Activated T-cell treated with anti-CD3 and anti-CD28 coated beads, Interleukin-2, amount 50 U/mL, for 4 hours (primary cell): ENCODE measurements around the gene MORN5. TPM values are rescaled to one million over a fixed set of nuclear protein-coding genes. Genes with fewer than 3 reads are reported as not detected.

Experiments
- ATAC-seq, 2 donors: fragments of 200-7000 bp; cut with Tn5 transposase; one replicate each; pipeline ENCODE4 v1.10.0; 2021
- DNase-seq: peaks from one replicate; pipeline ENCODE4 v3.0.0-alpha.2; 2020
- H3K27me3 Mint-ChIP-seq: one replicate; pipeline ENCODE4 v1.8.0; 2021; ENCODE audit warnings: low read depth, mixed read lengths
- H3K36me3 Mint-ChIP-seq: one replicate; pipeline ENCODE4 v1.8.0; 2022; ENCODE audit warnings: mixed read lengths; ENCODE audit not compliant: insufficient read depth
- H3K4me1 Mint-ChIP-seq: one replicate; pipeline ENCODE4 v1.8.0; 2021; ENCODE audit warnings: low read depth, mixed read lengths
- H3K4me3 Mint-ChIP-seq: one replicate; pipeline ENCODE4 v1.8.0; 2021; ENCODE audit warnings: mild to moderate bottlenecking, moderate library complexity, mixed read lengths
- H3K9me3 Mint-ChIP-seq: one replicate; pipeline ENCODE4 v1.8.0; 2021; ENCODE audit warnings: mixed read lengths
- total RNA-seq, 3 donors: library from RNA; stranded (reverse); gene quantifications; one replicate each; pipeline ENCODE4 v1.2.1, GENCODE V29; 2021

The MORN5 gene
- total RNA-seq, 3 donors from 2014 or later: not detected

GRCh38 chr9:122144836-122145591 lies 14.7 kb upstream of the MORN5 start:
- H3K27me3 Mint-ChIP-seq: no peaks in the 10 kb centered on the region
- peaks cover 33% of the 10 kb centered on the region for H3K36me3 Mint-ChIP-seq
- no peaks in the 10 kb centered on the region for H3K4me1 Mint-ChIP-seq
- DNase-seq: no peak
- no peak for ATAC-seq
- no peak overlapping the region for H3K4me3 Mint-ChIP-seq
- H3K9me3 Mint-ChIP-seq: no peaks in the 10 kb centered on the region

GRCh38 chr9:122145592-122145863 lies 14.2 kb upstream of the MORN5 start:
- no peak for ATAC-seq
- no peak for DNase-seq
- Mint-ChIP-seq H3K4me1 (no peaks in the 10 kb centered on the region), H3K9me3 (no peaks in the 10 kb centered on the region), H3K27me3 (no peaks in the 10 kb centered on the region), H3K4me3 (no peak overlapping the region), H3K36me3 (peaks cover 33% of the 10 kb centered on the region)

GRCh38 chr9:122151267-122151828 lies 8.4 kb upstream of the MORN5 start:
- Mint-ChIP-seq H3K27me3 (no peaks in the 10 kb centered on the region), H3K36me3 (peaks cover 17% of the 10 kb centered on the region), H3K4me3 (no peak overlapping the region), H3K9me3 (no peaks in the 10 kb centered on the region), H3K4me1 (peaks cover 15% of the 10 kb centered on the region)
- ATAC-seq: no peak
- DNase-seq: no peak

GRCh38 chr9:122155796-122156195 lies 3.9 kb upstream of the MORN5 start:
- DNase-seq: no peak
- H3K4me1 Mint-ChIP-seq: peaks cover 38% of the 10 kb centered on the region
- ATAC-seq: no peak
- no peaks in the 10 kb centered on the region for H3K27me3 Mint-ChIP-seq
- no peak overlapping the region for H3K4me3 Mint-ChIP-seq
- no peaks in the 10 kb centered on the region for H3K9me3 Mint-ChIP-seq
- H3K36me3 Mint-ChIP-seq: peaks cover 11% of the 10 kb centered on the region

GRCh38 chr9:122158202-122158601 lies 1.5 kb upstream of the MORN5 start:
- DNase-seq: no peak

GRCh38 chr9:122159925-122160246 lies 178 bp downstream of the MORN5 start:
- ATAC-seq (no peak), DNase-seq (no peak)
- Mint-ChIP-seq H3K4me1 (peaks cover 29% of the 10 kb centered on the region), H3K27me3 (peaks cover 19% of the 10 kb centered on the region), H3K9me3 (peaks cover 7% of the 10 kb centered on the region), H3K4me3 (peak overlapping the region; percentile 97), H3K36me3 (peaks cover 7% of the 10 kb centered on the region)

More at GRCh38 chr9:122158202-122158601, 1.5 kb upstream of the MORN5 start:
- Mint-ChIP-seq H3K4me3 (peak overlapping the region; percentile 11), H3K4me1 (peaks cover 35% of the 10 kb centered on the region), H3K9me3 (peaks cover 7% of the 10 kb centered on the region), H3K36me3 (peaks cover 7% of the 10 kb centered on the region), H3K27me3 (peaks cover 13% of the 10 kb centered on the region)
- ATAC-seq: no peak

GRCh38 chr9:122162415-122162814 lies 2.7 kb downstream of the MORN5 start:
- Mint-ChIP-seq H3K4me1 (peaks cover 13% of the 10 kb centered on the region), H3K9me3 (peaks cover 7% of the 10 kb centered on the region), H3K36me3 (peaks cover 6% of the 10 kb centered on the region), H3K4me3 (no peak overlapping the region), H3K27me3 (peaks cover 27% of the 10 kb centered on the region)
- ATAC-seq: no peak
- no peak for DNase-seq

- peaks cover 37% of the 10 kb centered on the region for H3K27me3 Mint-ChIP-seq
- H3K4me1 Mint-ChIP-seq: peaks cover 3% of the 10 kb centered on the region
- no peak overlapping the region for H3K4me3 Mint-ChIP-seq
- peaks cover 7% of the 10 kb centered on the region for H3K9me3 Mint-ChIP-seq
- H3K36me3 Mint-ChIP-seq: peaks cover 3% of the 10 kb centered on the region
- no peak for ATAC-seq
- DNase-seq: no peak
These were observed 4.6 kb downstream of the MORN5 start for GRCh38 chr9:122164286-122164685.

GRCh38 chr9:122168356-122168755 lies 8.6 kb downstream of the MORN5 start:
- DNase-seq (no peak), ATAC-seq (no peak)
- no peaks in the 10 kb centered on the region for H3K36me3 Mint-ChIP-seq
- H3K9me3 Mint-ChIP-seq: no peaks in the 10 kb centered on the region
- H3K4me1 Mint-ChIP-seq: no peaks in the 10 kb centered on the region
- H3K4me3 Mint-ChIP-seq: no peak overlapping the region
- peaks cover 35% of the 10 kb centered on the region for H3K27me3 Mint-ChIP-seq

GRCh38 chr9:122172131-122172530 lies 12.4 kb downstream of the MORN5 start:
- ATAC-seq (no peak), DNase-seq (no peak)
- H3K36me3 Mint-ChIP-seq: no peaks in the 10 kb centered on the region
- H3K4me3 Mint-ChIP-seq: no peak overlapping the region
- no peaks in the 10 kb centered on the region for H3K9me3 Mint-ChIP-seq
- peaks cover 39% of the 10 kb centered on the region for H3K27me3 Mint-ChIP-seq
- no peaks in the 10 kb centered on the region for H3K4me1 Mint-ChIP-seq

GRCh38 chr9:122173670-122174069 lies 14.0 kb downstream of the MORN5 start:
- Mint-ChIP-seq H3K4me1 (no peaks in the 10 kb centered on the region), H3K4me3 (no peak overlapping the region), H3K9me3 (no peaks in the 10 kb centered on the region), H3K27me3 (peaks cover 32% of the 10 kb centered on the region), H3K36me3 (no peaks in the 10 kb centered on the region)
- ATAC-seq: no peak
- DNase-seq: no peak

GRCh38 chr9:122176916-122177315 lies 17.2 kb downstream of the MORN5 start:
- no peaks in the 10 kb centered on the region for H3K9me3 Mint-ChIP-seq
- no peaks in the 10 kb centered on the region for H3K36me3 Mint-ChIP-seq
- H3K27me3 Mint-ChIP-seq: peaks cover 25% of the 10 kb centered on the region
- H3K4me1 Mint-ChIP-seq: no peaks in the 10 kb centered on the region
- DNase-seq (no peak), ATAC-seq (no peak)
- no peak overlapping the region for H3K4me3 Mint-ChIP-seq

GRCh38 chr9:122179054-122179689 lies 19.5 kb downstream of the MORN5 start:
- DNase-seq (no peak), ATAC-seq (no peak)
- Mint-ChIP-seq H3K36me3 (no peaks in the 10 kb centered on the region), H3K9me3 (no peaks in the 10 kb centered on the region), H3K27me3 (peaks cover 11% of the 10 kb centered on the region), H3K4me1 (no peaks in the 10 kb centered on the region), H3K4me3 (no peak overlapping the region)

- no peaks in the 10 kb centered on the region for H3K4me1 Mint-ChIP-seq
These were observed 20.0 kb downstream of the MORN5 start for GRCh38 chr9:122179690-122180074.

GRCh38 chr9:122180633-122181032 lies 20.9 kb downstream of the MORN5 start:
- no peaks in the 10 kb centered on the region for H3K36me3 Mint-ChIP-seq
- no peak overlapping the region for H3K4me3 Mint-ChIP-seq
- H3K4me1 Mint-ChIP-seq: no peaks in the 10 kb centered on the region
- ATAC-seq: no peak
- H3K27me3 Mint-ChIP-seq: peaks cover 4% of the 10 kb centered on the region
- no peak for DNase-seq
- no peaks in the 10 kb centered on the region for H3K9me3 Mint-ChIP-seq

More at GRCh38 chr9:122179690-122180074, 20.0 kb downstream of the MORN5 start:
- DNase-seq: no peak
- H3K4me3 Mint-ChIP-seq: no peak overlapping the region
- no peaks in the 10 kb centered on the region for H3K9me3 Mint-ChIP-seq
- no peak for ATAC-seq
- no peaks in the 10 kb centered on the region for H3K36me3 Mint-ChIP-seq
- H3K27me3 Mint-ChIP-seq: peaks cover 7% of the 10 kb centered on the region
